A549 (cell line): ENCODE results near the gene CNTN2. TPM values are rescaled to one million over a fixed set of nuclear protein-coding genes. Genes with fewer than 3 reads are reported as not detected.

Source experiments
- ATAC-seq, 2 experiments: fragments of 200-7000 bp in 1 of 2; fragments of >200 bp in 1 of 2; cut with Nextera tagmentation in 1 of 2; cut with Tn5 transposase in 1 of 2; 3 replicates each; pipeline versions ENCODE4 v1.8.0 to v1.9.1; 2018 to 2020; ENCODE audit warnings: mild to moderate bottlenecking in 1 of 2, moderate library complexity in 1 of 2
- CTCF ChIA-PET: fragments of 300-600 bp; sonication (Branson Sonifier 250); formaldehyde crosslinking; extraction: SDS; loops from one replicate; lab custom pipeline; 2021; ENCODE audit warnings: antibody characterized with exemption, inconsistent platforms; lab: Yijun Ruan, JAX
- POLR2A ChIA-PET: fragments of 350-600 bp; formaldehyde crosslinking; extraction: SDS; loops from one replicate; lab custom pipeline; 2021; ENCODE audit warnings: antibody characterized with exemption, inconsistent platforms; lab: Yijun Ruan, JAX
- DNase-seq, 2 experiments: peaks; one replicate each; pipeline versions ENCODE4 v3.0.0 to v3.0.0-alpha.2; 2011 to 2016; ENCODE audit warnings: low read depth in 1 of 2, low spot score in 1 of 2
- FAIRE-seq: peaks from 2 replicates; lab custom pipeline; 2011; peaks lifted over from hg19 to GRCh38; lab: Jason Lieb, UNC
- H3K27ac ChIP-seq, 2 experiments: fragments of >200 bp; sonication (Bioruptor Twin); formaldehyde crosslinking; 3 replicates each; pipeline ENCODE4 v1.5.1; 2016 to 2017
- H3K4me1 ChIP-seq: fragments of >200 bp; sonication (Bioruptor Twin); formaldehyde crosslinking; 3 replicates; pipeline ENCODE4 v1.6.1; 2016
- H3K4me2 ChIP-seq: fragments of >200 bp; sonication (Bioruptor Twin); formaldehyde crosslinking; 3 replicates; pipeline ENCODE4 v1.6.1; 2016
- H3K4me3 ChIP-seq: fragments of >200 bp; sonication (Bioruptor Twin); formaldehyde crosslinking; 3 replicates; pipeline ENCODE4 v1.5.1; 2016
- H3K9me3 ChIP-seq: fragments of >200 bp; sonication (Bioruptor Twin); formaldehyde crosslinking; 3 replicates; pipeline ENCODE4 v1.6.1; 2016
- CHD4 ChIP-seq: fragments of 200-600 bp; sonication (generic); IDR thresholded peaks from 2 replicates; pipeline ENCODE4 v1.6.1; 2016; ENCODE audit warnings: antibody characterized with exemption, mild to moderate bottlenecking, borderline replicate concordance
- EP300 ChIP-seq, 2 experiments: fragments of >200 bp; sonication (Bioruptor Twin); formaldehyde crosslinking; IDR thresholded peaks; 2 replicates in 1 of 2; 3 replicates in 1 of 2; pipeline ENCODE4 v1.6.1; 2016 to 2017
- ESRRA ChIP-seq: fragments of 150-350 bp; IDR thresholded peaks from 2 replicates; pipeline ENCODE4 v1.6.1; 2014; ENCODE audit warnings: mild to moderate bottlenecking, low read length, borderline replicate concordance
- HEYL ChIP-seq: fragments of 250-450 bp; sonication (Bioruptor Pico); IDR thresholded peaks from 2 replicates; pipeline ENCODE4 v1.8.0; 2021; ENCODE audit warnings: mild to moderate bottlenecking, moderate library complexity
- HOXA7 ChIP-seq: fragments of 250-450 bp; sonication (Bioruptor Pico); IDR thresholded peaks from 2 replicates; pipeline ENCODE4 v1.5.0; 2020; ENCODE audit warnings: mild to moderate bottlenecking, moderate library complexity
- JUNB ChIP-seq: fragments of >200 bp; sonication (Bioruptor Twin); formaldehyde crosslinking; IDR thresholded peaks from 2 replicates; pipeline ENCODE4 v1.6.1; 2016
- RAD21 ChIP-seq, 2 experiments: fragments of >200 bp in 1 of 2; sonication (Bioruptor Twin) in 1 of 2; formaldehyde crosslinking in 1 of 2; IDR thresholded peaks in 1 of 2; conservative IDR thresholded peaks in 1 of 2; 2 replicates in 1 of 2; 3 replicates in 1 of 2; pipeline ENCODE4 v1.6.1; 2012 to 2018; ENCODE audit warnings: inconsistent platforms in 1 of 2
- RARB ChIP-seq: fragments of 250-450 bp; sonication (Bioruptor Pico); IDR thresholded peaks from 2 replicates; pipeline ENCODE4 v1.8.0; 2021; ENCODE audit warnings: mild to moderate bottlenecking, moderate library complexity
- RCOR1 ChIP-seq: fragments of 150-350 bp; IDR thresholded peaks from 2 replicates; pipeline ENCODE4 v1.6.1; 2014; ENCODE audit warnings: antibody characterized with exemption, low read length, low read depth
- ZC3H11A ChIP-seq: fragments of 450-650 bp; IDR thresholded peaks from 2 replicates; pipeline ENCODE4 v1.6.1; 2014; ENCODE audit warnings: antibody characterized with exemption, mild to moderate bottlenecking
- WGBS: methylation state at CpG from one replicate; pipeline ENCODE4 v1.1.6; 2017; ENCODE audit errors: missing lambda C conversion rate; 5-methylcytosine and 5-hydroxymethylcytosine counted together
- polyA plus RNA-seq, 4 experiments: library from polyadenylated mRNA; depleted of rRNA in 3 of 4; stranded (reverse); fragments of >200 nt; fragmentation: RNase III in 1 of 4; extraction: RNeasy Plus Mini Kit Qiagen cat#74134 plus additional on column Dnase treatment in 1 of 4; gene quantifications; 2 replicates in 3 of 4; 3 replicates in 1 of 4; pipeline ENCODE4 v1.2.3, GENCODE V29; 2011 to 2017
- TF ChIP-seq, protein P1 (sequence below): fragments of 250-450 bp; sonication (Bioruptor Pico); IDR thresholded peaks from 2 replicates; pipeline ENCODE4 v1.5.0; 2021; ENCODE audit warnings: mild to moderate bottlenecking, moderate library complexity, borderline replicate concordance
- TF ChIP-seq, protein P2 (sequence below): fragments of >200 bp; sonication (Bioruptor Twin); formaldehyde crosslinking; IDR thresholded peaks from 3 replicates; pipeline ENCODE4 v1.6.1; 2016
- TF ChIP-seq, protein P3 (sequence below): fragments of 250-450 bp; sonication (Bioruptor Pico); IDR thresholded peaks from 2 replicates; pipeline ENCODE4 v1.5.0; 2020; ENCODE audit warnings: low read depth, mild to moderate bottlenecking, moderate library complexity
- TF ChIP-seq, protein P4 (sequence below): fragments of >200 bp; sonication (Bioruptor Twin); formaldehyde crosslinking; IDR thresholded peaks from 2 replicates; pipeline ENCODE4 v1.6.1; 2016

The CNTN2 gene
- polyA plus RNA-seq, 2 of the 4 experiments (the other 2 are of a cell fraction): not detected

DNA sequence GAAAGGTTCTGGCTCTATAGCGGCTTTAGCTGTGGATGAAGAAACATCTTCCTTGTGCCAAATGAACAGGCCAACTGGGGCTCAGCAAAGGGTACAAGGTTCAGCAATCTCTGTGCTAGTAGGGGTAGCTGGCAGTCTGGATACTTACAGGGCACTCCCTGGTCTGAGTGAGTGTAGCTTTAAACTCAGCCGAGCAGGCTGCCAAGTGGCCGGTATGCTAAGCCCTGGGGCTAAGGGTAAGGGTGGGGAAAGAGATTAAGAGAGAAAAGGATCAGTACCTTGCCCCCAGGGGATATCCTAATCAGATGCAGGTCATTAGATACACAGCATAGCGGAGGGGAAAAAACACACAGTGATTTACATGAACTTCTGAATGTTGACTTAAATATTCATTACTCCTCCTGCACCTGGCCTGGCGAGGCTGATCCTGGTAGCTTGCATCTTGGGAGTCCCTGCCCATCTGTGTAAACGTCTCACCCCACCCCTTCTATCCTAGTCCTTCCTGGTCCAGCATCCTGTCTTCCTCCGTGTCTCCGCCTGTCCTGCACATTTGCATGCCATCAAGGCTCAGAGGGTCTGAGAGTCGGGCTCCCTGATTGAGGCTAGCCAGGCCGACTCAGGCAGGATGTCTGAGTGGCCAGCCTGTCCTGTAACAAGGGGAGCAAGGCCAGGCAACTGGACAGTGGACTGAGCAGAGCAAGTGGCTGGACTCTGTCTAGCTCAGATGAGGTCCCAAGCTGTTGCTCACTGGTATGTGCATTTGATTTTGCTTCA is 39.5 kb upstream of the CNTN2 start:
- H3K4me1 ChIP-seq: no peaks in the 10 kb centered on the region
- CTCF ChIA-PET: interaction anchor here (0.6 to 7.0 kb wide), 7 partner anchors 10 to 253 kb away, joined by 3 to 55 read pairs (median 3); no protein-coding TSS in a partner anchor
- no peak overlapping the region for H3K27ac ChIP-seq
- TF ChIP-seq EP300 (IDR thresholded peaks at IDR 0.05): no peak
- TF ChIP-seq RARB (CRISPR knock-in tag): no peak
- TF ChIP-seq, protein P1, sequence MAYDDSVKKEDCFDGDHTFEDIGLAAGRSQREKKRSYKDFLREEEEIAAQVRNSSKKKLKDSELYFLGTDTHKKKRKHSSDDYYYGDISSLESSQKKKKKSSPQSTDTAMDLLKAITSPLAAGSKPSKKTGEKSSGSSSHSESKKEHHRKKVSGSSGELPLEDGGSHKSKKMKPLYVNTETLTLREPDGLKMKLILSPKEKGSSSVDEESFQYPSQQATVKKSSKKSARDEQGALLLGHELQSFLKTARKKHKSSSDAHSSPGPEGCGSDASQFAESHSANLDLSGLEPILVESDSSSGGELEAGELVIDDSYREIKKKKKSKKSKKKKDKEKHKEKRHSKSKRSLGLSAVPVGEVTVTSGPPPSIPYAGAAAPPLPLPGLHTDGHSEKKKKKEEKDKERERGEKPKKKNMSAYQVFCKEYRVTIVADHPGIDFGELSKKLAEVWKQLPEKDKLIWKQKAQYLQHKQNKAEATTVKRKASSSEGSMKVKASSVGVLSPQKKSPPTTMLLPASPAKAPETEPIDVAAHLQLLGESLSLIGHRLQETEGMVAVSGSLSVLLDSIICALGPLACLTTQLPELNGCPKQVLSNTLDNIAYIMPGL (CRISPR knock-in tag): no peak
- TF ChIP-seq HOXA7 (CRISPR knock-in tag): no peak
- TF ChIP-seq, protein P2, sequence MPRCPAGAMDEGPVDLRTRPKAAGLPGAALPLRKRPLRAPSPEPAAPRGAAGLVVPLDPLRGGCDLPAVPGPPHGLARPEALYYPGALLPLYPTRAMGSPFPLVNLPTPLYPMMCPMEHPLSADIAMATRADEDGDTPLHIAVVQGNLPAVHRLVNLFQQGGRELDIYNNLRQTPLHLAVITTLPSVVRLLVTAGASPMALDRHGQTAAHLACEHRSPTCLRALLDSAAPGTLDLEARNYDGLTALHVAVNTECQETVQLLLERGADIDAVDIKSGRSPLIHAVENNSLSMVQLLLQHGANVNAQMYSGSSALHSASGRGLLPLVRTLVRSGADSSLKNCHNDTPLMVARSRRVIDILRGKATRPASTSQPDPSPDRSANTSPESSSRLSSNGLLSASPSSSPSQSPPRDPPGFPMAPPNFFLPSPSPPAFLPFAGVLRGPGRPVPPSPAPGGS: no peak
- TF ChIP-seq ZC3H11A: no peak
- TF ChIP-seq, protein P3, sequence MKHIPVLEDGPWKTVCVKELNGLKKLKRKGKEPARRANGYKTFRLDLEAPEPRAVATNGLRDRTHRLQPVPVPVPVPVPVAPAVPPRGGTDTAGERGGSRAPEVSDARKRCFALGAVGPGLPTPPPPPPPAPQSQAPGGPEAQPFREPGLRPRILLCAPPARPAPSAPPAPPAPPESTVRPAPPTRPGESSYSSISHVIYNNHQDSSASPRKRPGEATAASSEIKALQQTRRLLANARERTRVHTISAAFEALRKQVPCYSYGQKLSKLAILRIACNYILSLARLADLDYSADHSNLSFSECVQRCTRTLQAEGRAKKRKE (CRISPR knock-in tag): no peak
- no peak for TF ChIP-seq JUNB
- no peak overlapping the region for H3K4me3 ChIP-seq
- ATAC-seq (no peak; a peak in 1 of 6 replicates), DNase-seq (no peak), FAIRE-seq (no peak)
- 50% methylated on average over 10 of the region's 10 CpGs for WGBS
- H3K9me3 ChIP-seq: no peaks in the 10 kb centered on the region
- POLR2A ChIA-PET: interaction anchor here (1.1 kb wide), 1 partner anchor 65 kb away, joined by 3 read pairs; no protein-coding TSS in a partner anchor
- no peak overlapping the region for H3K4me2 ChIP-seq

DNA sequence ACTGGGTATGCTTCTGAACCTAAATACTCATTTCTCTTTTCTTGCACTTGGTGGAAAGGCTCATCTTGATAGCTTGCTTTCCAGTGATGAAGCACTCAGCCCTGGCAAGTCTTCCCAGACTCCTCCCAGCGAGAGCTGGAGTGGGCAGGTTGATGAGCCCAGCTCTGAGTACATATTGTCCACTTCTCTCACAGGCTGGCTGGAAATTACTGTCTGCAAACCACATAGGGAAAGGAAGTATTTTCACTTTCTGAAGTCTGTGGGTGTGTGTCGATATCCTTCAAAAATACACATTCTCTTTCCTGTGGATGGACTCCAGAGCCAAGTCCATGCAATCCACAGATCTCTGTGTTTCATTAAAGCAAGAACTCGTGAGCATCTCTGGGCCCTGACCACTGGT is 38.7 kb upstream of the CNTN2 start:
- Histone ChIP-seq H3K4me3 (no peak overlapping the region), H3K4me1 (no peaks in the 10 kb centered on the region), H3K27ac (no peak overlapping the region), H3K9me3 (no peaks in the 10 kb centered on the region), H3K4me2 (no peak overlapping the region)
- ATAC-seq (no peak), FAIRE-seq (no peak), DNase-seq (no peak)
- TF ChIP-seq, protein P4, sequence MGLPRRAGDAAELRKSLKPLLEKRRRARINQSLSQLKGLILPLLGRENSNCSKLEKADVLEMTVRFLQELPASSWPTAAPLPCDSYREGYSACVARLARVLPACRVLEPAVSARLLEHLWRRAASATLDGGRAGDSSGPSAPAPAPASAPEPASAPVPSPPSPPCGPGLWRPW: no peak
- TF ChIP-seq RAD21 (conservative IDR thresholded peaks at IDR 0.05 in 1 of 2, IDR thresholded peaks at IDR 0.05 in 1 of 2): no peak
- TF ChIP-seq CHD4: no peak
- TF ChIP-seq HEYL (CRISPR knock-in tag): no peak
- WGBS: 45% methylated on average over 3 of the region's 3 CpGs
- ChIA-PET CTCF (interaction anchor here (0.7 to 1.3 kb wide), 3 partner anchors 11 to 252 kb away, joined by 3 to 5 read pairs (median 3); no protein-coding TSS in a partner anchor), POLR2A (no interaction called here)

DNA sequence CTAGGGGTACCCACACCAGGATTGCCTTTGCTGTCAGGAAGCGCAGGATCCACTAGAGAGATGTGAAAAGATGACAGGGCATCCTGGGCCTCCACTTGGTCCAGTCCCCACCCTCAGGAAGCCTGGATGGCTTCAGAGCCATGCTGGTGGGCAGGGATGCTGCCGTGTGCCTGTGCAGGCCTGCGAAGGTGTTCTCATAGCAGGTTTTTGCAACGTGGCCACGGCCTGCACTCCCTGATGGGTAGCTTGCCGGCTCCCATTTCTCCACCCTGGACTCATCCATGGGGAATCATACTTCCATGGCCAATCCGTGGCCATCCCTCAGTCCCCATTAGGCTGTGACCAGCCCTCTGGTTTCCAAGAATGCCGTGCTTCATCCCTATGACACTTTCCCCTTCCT is 34.1 kb upstream of the CNTN2 start:
- no peak for FAIRE-seq
- TF ChIP-seq RCOR1 (no peak), HOXA7 (CRISPR knock-in tag) (no peak), ESRRA (no peak)
- TF ChIP-seq, all 56 proteins: peak for 0
- DNase-seq (no peak), ATAC-seq (peak; percentile 6 to 18; a peak in 1 of 6 replicates)
- Histone ChIP-seq H3K27ac (no peak overlapping the region), H3K4me3 (no peak overlapping the region), H3K4me1 (no peaks in the 10 kb centered on the region), H3K9me3 (no peaks in the 10 kb centered on the region), H3K4me2 (no peak overlapping the region)
- 54% methylated on average over 8 of the region's 8 CpGs for WGBS
- POLR2A ChIA-PET: no interaction called here
- CTCF ChIA-PET: interaction anchor here (1.3 to 2.8 kb wide), 2 partner anchors 20 to 33 kb away, joined by 3 to 10 read pairs; no protein-coding TSS in a partner anchor
